SK-N-SH treated with all-trans-retinoic acid at 6 μM for 48 hours (cell line): ENCODE data around the gene EPB41L2.

Source experiments
- ATAC-seq: fragments of 200-7000 bp; cut with Tn5 transposase; 3 replicates; pipeline ENCODE4 v1.9.1; 2020; ENCODE audit warnings: mild to moderate bottlenecking, moderate library complexity
- BACH2 ChIP-seq: fragments of 250-450 bp; sonication (Bioruptor Pico); IDR thresholded peaks from 2 replicates; pipeline ENCODE4 v1.9.0; 2021; ENCODE audit warnings: mild to moderate bottlenecking, borderline replicate concordance
- CSDC2 ChIP-seq: fragments of 250-450 bp; sonication (Bioruptor Pico); IDR thresholded peaks from 2 replicates; pipeline ENCODE4 v1.5.0; 2020; ENCODE audit warnings: mild to moderate bottlenecking, moderate library complexity
- CSRNP3 ChIP-seq: fragments of 250-450 bp; sonication (Bioruptor Pico); IDR thresholded peaks from 2 replicates; pipeline ENCODE4 v1.5.1; 2021; ENCODE audit warnings: mild to moderate bottlenecking, moderate library complexity
- ESRRG ChIP-seq: fragments of 250-450 bp; sonication (Bioruptor Pico); IDR thresholded peaks from 2 replicates; pipeline ENCODE4 v1.6.1; 2021; ENCODE audit warnings: mild to moderate bottlenecking
- GLIS3 ChIP-seq: fragments of 250-450 bp; sonication (Bioruptor Pico); IDR thresholded peaks from 2 replicates; pipeline ENCODE4 v1.5.0; 2020; ENCODE audit warnings: mild to moderate bottlenecking, moderate library complexity
- ISL1 ChIP-seq: fragments of 250-450 bp; sonication (Bioruptor Pico); IDR thresholded peaks from 2 replicates; pipeline ENCODE4 v2.1.2; 2022; ENCODE audit warnings: mild to moderate bottlenecking, moderate library complexity
- OSR1 ChIP-seq: fragments of 250-450 bp; sonication (Bioruptor Pico); IDR thresholded peaks from 2 replicates; pipeline ENCODE4 v1.8.0; 2022; ENCODE audit warnings: moderate library complexity, mild to moderate bottlenecking, inconsistent platforms
- POU6F1 ChIP-seq: fragments of 250-450 bp; sonication (Bioruptor Pico); IDR thresholded peaks from 2 replicates; pipeline ENCODE4 v1.8.0; 2021; ENCODE audit warnings: low read depth, mild to moderate bottlenecking, moderate library complexity, borderline replicate concordance
- RARB ChIP-seq: fragments of 250-450 bp; sonication (Bioruptor Pico); IDR thresholded peaks from 2 replicates; pipeline ENCODE4 v1.8.0; 2021; ENCODE audit warnings: mild to moderate bottlenecking, moderate library complexity
- SNAI2 ChIP-seq: fragments of 250-450 bp; sonication (Bioruptor Pico); IDR thresholded peaks from 2 replicates; pipeline ENCODE4 v1.5.0; 2020; ENCODE audit warnings: mild to moderate bottlenecking, moderate library complexity
- TCF4 ChIP-seq: fragments of 250-450 bp; sonication (Bioruptor Pico); IDR thresholded peaks from 2 replicates; pipeline ENCODE4 v1.8.0; 2021; ENCODE audit warnings: mild to moderate bottlenecking, moderate library complexity, borderline replicate concordance
- TOX ChIP-seq: fragments of 250-450 bp; sonication (Bioruptor Pico); IDR thresholded peaks from 2 replicates; pipeline ENCODE4 v1.8.0; 2021; ENCODE audit warnings: mild to moderate bottlenecking, moderate library complexity, borderline replicate concordance
- ZC3H10 ChIP-seq: fragments of 250-450 bp; sonication (Bioruptor Pico); IDR thresholded peaks from 2 replicates; pipeline ENCODE4 v1.5.1; 2021; ENCODE audit warnings: mild to moderate bottlenecking, moderate library complexity
- ZFP3 ChIP-seq: fragments of 250-450 bp; sonication (Bioruptor Pico); IDR thresholded peaks from 2 replicates; pipeline ENCODE4 v1.5.0; 2020; ENCODE audit warnings: mild to moderate bottlenecking, moderate library complexity
- ZFP30 ChIP-seq: fragments of 450-650 bp; formaldehyde crosslinking; IDR thresholded peaks from 2 replicates; pipeline ENCODE4 v1.5.0; 2022; ENCODE audit warnings: mild to moderate bottlenecking, moderate library complexity
- ZNF565 ChIP-seq: fragments of 450-650 bp; formaldehyde crosslinking; conservative IDR thresholded peaks from 2 replicates; pipeline ENCODE4 v1.5.0; 2020; ENCODE audit warnings: low read depth, mild to moderate bottlenecking, moderate library complexity
- ZNF70 ChIP-seq: fragments of 450-650 bp; formaldehyde crosslinking; IDR thresholded peaks from 2 replicates; pipeline ENCODE4 v1.5.0; 2020; ENCODE audit warnings: mild to moderate bottlenecking, moderate library complexity
- TF ChIP-seq, protein P1 (sequence below): fragments of 250-450 bp; sonication (Bioruptor Pico); IDR thresholded peaks from 2 replicates; pipeline ENCODE4 v1.5.0; 2020; ENCODE audit warnings: mild to moderate bottlenecking, moderate library complexity

EPB41L2 gene

DNA sequence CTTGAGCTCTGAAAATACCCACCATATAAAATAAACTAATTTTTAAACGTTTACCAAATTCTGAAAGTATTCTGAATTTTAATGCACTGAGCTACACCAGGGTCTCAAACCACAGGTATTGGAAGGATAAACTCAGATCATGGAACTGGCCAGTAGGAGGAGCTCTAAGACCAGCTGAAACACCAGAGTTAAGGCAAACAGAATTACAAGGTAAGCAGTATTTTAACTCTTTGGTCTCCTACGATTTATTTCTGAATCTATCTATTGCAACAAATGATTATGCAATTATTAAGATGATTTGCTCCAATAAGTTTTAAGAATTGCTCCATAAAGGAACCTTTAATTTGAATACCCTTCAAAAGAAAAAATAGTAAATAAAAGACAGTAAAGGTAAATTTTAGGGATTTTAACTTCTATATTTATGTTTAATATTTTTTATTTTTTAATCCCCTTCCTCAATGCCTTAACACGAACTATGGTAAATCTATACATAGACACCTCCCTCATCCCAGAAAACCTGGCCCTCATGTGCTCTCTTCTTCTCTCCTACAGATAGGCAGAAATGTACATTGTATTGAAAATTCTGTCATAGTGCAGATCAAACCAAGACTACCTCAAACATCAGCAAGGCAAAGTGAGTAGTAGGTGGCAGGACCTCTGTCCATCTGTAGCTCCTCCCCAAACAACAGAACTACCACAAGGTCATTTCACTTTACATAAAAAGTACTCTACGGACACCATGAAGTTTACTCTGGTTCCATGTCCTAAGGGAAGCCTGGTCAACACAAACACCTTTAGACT lies 177.5 kb downstream of the EPB41L2 start:
- ATAC-seq: peak; percentile 99
- TF ChIP-seq TOX (CRISPR knock-in tag) (no peak), ZNF70 (CRISPR knock-in tag) (no peak), RARB (no peak), OSR1 (CRISPR knock-in tag) (no peak)

DNA sequence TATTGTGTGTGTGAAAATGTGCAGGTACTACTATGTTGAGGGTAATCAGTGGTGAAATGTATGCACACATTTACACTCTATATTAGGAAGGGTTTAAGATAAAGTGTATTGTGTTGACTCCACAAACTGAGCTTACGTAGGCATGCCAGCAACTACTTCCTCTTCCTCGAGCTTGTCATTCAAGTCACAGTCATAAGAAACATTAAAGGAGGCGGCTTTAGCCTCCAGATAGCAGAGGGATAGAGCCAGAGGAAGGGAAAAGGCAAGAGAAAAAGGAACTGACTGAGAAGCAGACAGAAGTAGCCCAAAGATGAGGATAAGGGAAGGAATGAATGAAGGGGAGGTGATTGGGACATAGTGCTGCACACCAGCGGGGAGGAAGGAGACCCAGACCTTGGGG lies 180.7 kb downstream of the EPB41L2 start:
- ATAC-seq: no peak
- no peak for TF ChIP-seq ZC3H10 (CRISPR knock-in tag)
- TF ChIP-seq TOX (CRISPR knock-in tag): no peak
- no peak for TF ChIP-seq ZNF70 (CRISPR knock-in tag)
- TF ChIP-seq TCF4 (CRISPR knock-in tag): no peak
- no peak for TF ChIP-seq ISL1 (CRISPR knock-in tag)
- no peak for TF ChIP-seq OSR1 (CRISPR knock-in tag)
- no peak for TF ChIP-seq CSDC2 (CRISPR knock-in tag)
- no peak for TF ChIP-seq BACH2 (CRISPR knock-in tag)
- no peak for TF ChIP-seq ZFP3
- no peak for TF ChIP-seq ZNF565 (CRISPR knock-in tag)
- no peak for TF ChIP-seq SNAI2 (CRISPR knock-in tag)
- TF ChIP-seq, protein P1, sequence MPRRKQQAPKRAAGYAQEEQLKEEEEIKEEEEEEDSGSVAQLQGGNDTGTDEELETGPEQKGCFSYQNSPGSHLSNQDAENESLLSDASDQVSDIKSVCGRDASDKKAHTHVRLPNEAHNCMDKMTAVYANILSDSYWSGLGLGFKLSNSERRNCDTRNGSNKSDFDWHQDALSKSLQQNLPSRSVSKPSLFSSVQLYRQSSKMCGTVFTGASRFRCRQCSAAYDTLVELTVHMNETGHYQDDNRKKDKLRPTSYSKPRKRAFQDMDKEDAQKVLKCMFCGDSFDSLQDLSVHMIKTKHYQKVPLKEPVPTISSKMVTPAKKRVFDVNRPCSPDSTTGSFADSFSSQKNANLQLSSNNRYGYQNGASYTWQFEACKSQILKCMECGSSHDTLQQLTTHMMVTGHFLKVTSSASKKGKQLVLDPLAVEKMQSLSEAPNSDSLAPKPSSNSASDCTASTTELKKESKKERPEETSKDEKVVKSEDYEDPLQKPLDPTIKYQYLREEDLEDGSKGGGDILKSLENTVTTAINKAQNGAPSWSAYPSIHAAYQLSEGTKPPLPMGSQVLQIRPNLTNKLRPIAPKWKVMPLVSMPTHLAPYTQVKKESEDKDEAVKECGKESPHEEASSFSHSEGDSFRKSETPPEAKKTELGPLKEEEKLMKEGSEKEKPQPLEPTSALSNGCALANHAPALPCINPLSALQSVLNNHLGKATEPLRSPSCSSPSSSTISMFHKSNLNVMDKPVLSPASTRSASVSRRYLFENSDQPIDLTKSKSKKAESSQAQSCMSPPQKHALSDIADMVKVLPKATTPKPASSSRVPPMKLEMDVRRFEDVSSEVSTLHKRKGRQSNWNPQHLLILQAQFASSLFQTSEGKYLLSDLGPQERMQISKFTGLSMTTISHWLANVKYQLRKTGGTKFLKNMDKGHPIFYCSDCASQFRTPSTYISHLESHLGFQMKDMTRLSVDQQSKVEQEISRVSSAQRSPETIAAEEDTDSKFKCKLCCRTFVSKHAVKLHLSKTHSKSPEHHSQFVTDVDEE: no peak
- TF ChIP-seq ZFP30: no peak

DNA sequence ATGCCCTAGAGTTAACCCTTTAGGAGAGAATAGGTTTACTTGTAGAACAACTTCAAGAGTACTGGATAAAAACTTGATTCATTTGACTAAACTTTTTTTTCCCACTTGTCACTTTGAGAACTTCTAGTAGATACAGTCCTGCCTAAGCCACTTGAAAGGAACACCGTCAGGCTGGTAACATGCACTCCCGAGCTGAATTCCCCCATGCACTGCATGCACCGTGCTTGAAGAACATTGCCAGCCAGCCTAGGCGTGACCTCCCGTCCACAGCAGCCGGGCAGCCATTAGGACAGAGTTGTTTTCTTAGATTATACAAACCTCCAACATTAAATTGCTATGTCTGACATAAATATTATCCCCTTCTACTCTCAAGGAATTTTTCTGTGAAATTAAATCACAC lies 183.2 kb downstream of the EPB41L2 start:
- no peak for ATAC-seq
- no peak for TF ChIP-seq SNAI2 (CRISPR knock-in tag)
- no peak for TF ChIP-seq ZFP3
- TF ChIP-seq ZC3H10 (CRISPR knock-in tag): no peak
- TF ChIP-seq POU6F1: no peak
- TF ChIP-seq GLIS3 (CRISPR knock-in tag): no peak
- TF ChIP-seq BACH2 (CRISPR knock-in tag): no peak

GRCh38 chr6:130873746-130874145 lies 189.3 kb downstream of the EPB41L2 start:
- TF ChIP-seq RARB: no peak
- TF ChIP-seq ZNF565 (CRISPR knock-in tag): no peak
- TF ChIP-seq GLIS3 (CRISPR knock-in tag): no peak
- no peak for TF ChIP-seq ZFP3
- no peak for TF ChIP-seq CSRNP3 (CRISPR knock-in tag)
- no peak for TF ChIP-seq ZNF70 (CRISPR knock-in tag)
- TF ChIP-seq, all 23 proteins: peak for 0
- no peak for ATAC-seq

DNA sequence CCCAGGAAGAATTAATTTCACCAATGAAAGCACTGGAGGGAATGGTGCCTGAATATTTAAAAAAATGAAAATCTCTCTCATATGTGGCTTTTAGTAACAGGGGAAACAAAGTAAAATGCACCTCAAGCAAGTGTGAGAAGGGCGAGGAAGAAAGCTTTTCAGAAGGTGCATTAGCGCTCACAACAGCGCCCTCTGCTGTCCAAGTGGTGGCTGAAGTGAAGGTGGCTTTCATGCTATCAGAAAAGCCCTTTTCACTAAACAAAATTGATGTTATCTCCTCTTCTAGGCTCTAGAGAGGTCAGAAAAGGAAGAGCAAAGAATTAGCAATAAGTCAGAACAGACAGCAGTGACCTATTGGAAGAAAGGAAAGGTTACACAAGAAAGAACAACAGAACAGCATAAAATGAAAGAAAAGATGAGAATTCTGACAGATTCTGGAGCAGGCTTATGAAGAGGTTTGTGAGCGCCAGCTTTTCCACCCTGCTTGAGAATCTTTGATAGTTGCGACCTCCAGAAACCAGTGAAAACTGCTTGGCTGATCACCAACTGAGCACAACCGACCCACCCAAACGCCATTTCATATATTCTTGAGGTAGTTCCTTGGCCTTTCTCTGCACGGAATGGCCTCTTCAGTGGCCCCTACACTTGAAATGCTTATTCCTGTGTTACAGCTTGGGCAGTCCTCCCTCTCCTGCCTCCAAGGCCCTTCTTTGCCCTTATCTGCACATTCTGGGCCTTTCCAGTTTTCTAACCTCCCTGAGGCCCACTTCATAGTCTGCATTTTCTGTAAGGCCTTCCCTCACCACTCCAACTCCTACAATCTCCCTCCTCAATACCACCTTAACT lies 190.6 kb downstream of the EPB41L2 start:
- ATAC-seq: peak; percentile 89
- TF ChIP-seq ESRRG (no peak), ZNF565 (CRISPR knock-in tag) (no peak), CSDC2 (CRISPR knock-in tag) (no peak), ZFP3 (no peak), SNAI2 (CRISPR knock-in tag) (no peak), OSR1 (CRISPR knock-in tag) (no peak), CSRNP3 (CRISPR knock-in tag) (no peak), TOX (CRISPR knock-in tag) (no peak), ZC3H10 (CRISPR knock-in tag) (no peak)
- TF ChIP-seq, protein P1: no peak
